H4 (cell line): ENCODE data around the gene RPS14. TPM values are rescaled to one million over a fixed set of nuclear protein-coding genes. Genes with fewer than 3 reads are reported as not detected.

Experiments
- DNase-seq: peaks from one replicate; pipeline ENCODE4 v3.0.0-alpha.2; 2015; ENCODE audit warnings: low spot score
- total RNA-seq: library from RNA; depleted of rRNA; stranded (reverse); fragments of >200 nt; shearing (Covaris generic); gene quantifications from 2 replicates; pipeline ENCODE4 v1.2.3, GENCODE V29; 2014; rRNA removed

RPS14 gene
- 2,476 and 2,863 TPM in 2 replicates for total RNA-seq

- peak; percentile 90 for DNase-seq
Measured at GRCh38 chr5:150449517-150450339, at the start of gene RPS14. TSS of gene RPS14 (minus strand) at chr5:150449739. CDS start at chr5:150447733, 2,006 bp downstream.

DNA sequence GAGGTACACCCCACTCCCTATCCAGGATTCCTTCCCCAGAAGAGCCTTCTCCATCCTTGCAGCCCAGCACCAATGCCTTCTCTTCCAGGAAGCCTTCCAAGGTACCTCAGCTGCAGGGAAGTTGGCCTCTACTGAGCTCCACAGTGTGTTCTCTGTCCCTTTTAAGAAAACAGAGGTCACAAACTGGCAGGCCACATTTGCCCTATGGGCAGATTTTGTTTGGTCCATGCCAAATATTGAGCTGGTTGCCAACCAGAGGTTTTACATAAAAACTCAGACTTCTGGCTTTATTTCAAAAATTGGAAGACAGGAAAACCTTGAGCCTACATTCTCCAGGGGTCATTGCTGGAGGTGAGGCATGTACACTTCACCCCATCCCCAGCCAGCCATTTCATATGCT, 49.4 kb upstream of the RPS14 start:
- DNase-seq: no peak

GRCh38 chr5:150498501-150498900, 49.0 kb upstream of the RPS14 start:
- no peak for DNase-seq

DNA sequence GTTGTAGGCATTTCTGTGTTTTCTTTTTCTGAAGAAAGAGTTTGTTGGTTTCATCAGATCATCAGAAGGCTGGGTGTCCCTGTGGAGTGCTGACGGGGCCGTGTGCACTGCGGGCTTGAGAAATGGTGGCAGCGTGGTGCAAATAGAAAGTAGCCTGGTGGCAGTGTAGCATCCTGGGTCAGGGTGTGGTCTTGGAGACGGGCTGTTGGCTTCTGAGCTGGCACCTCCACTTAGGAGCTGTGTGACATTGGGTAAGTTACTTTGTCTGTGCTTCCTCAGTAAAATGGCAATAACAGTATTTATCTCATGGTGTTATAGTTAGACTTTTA, 48.4 kb upstream of the RPS14 start:
- no peak for DNase-seq

DNA sequence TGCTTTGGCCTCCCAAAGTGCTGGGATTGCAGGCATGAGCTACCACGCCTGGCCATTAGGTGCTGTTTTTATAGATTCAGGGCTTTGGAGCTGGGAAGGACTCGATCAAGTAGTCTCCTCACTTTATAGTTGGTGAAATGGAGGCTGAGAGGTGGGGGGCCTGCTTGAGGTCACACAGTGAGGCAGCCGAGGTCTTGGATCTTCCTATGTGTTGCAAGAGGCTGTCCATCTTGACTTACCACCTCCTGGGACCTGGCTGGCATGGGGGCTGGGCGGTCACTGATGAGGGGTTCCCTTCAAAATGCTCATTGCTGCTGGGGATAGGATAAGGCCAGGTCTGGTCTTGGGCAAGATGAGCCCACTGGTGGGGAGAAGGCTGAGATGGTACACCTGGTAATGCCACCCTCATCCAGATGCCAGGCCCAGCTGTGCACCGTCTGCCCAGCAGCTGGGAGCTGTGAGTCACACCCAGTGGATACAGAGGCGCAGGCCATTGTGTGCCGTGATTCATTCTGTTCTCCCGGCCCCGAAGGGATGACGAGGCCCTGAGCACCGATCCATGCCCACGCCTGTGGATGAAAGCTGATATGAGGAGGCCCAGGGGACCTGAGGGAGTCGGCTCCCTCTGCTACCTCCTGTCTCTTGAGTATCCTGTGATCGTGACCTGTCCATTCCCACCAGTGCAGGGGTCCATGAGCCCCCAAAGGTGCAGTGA, 47.9 kb upstream of the RPS14 start:
- peak; percentile 95 for DNase-seq

DNA sequence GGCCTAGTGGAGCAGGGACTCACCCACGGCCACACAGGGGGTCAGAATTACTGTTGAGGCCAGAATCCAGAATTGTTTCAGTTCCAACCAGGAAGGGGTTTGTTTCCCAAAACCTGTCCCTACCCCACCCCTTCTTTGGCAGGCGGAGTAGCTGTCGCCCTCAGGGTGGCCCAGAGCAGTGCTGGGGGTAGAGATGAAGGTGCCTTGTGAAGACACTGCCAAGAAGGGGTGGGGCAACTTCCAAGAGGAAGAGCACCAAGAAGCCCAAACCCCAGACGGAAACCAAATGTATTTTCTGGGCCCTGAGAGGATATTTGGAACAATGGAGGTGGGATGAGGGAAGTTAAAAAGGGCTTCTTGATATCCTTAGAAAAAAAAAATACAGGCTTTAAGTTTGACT, 47.0 kb upstream of the RPS14 start:
- no peak for DNase-seq

GRCh38 chr5:150496098-150496497, 46.6 kb upstream of the RPS14 start:
- DNase-seq: no peak

GRCh38 chr5:150492621-150493020, 43.1 kb upstream of the RPS14 start:
- no peak for DNase-seq

- DNase-seq: no peak
Measured at GRCh38 chr5:150491876-150492275, 42.3 kb upstream of the RPS14 start.

DNA sequence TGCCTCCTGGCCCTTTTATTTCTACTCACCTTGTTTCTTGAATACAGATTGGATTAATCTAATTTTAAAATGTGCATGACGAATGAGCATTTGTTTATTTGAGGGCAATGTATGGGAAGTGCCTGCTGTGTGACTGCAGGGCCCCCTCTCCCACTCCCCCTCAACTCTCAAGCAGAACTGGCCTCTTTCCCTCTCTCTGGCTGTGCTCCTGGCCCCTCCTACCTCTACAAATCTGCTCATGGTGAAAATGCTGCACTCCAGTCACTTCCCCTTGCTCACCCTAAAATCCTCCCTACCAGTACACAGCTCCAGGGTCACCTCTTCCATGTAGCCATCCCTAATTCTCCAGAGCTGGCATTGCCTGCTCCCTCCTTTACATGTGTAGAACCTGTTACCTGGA, 41.2 kb upstream of the RPS14 start:
- DNase-seq: no peak

- DNase-seq: no peak
Measured at GRCh38 chr5:150490296-150490669, 40.7 kb upstream of the RPS14 start.

- no peak for DNase-seq
Measured at GRCh38 chr5:150489360-150490295, 40.1 kb upstream of the RPS14 start.

DNA sequence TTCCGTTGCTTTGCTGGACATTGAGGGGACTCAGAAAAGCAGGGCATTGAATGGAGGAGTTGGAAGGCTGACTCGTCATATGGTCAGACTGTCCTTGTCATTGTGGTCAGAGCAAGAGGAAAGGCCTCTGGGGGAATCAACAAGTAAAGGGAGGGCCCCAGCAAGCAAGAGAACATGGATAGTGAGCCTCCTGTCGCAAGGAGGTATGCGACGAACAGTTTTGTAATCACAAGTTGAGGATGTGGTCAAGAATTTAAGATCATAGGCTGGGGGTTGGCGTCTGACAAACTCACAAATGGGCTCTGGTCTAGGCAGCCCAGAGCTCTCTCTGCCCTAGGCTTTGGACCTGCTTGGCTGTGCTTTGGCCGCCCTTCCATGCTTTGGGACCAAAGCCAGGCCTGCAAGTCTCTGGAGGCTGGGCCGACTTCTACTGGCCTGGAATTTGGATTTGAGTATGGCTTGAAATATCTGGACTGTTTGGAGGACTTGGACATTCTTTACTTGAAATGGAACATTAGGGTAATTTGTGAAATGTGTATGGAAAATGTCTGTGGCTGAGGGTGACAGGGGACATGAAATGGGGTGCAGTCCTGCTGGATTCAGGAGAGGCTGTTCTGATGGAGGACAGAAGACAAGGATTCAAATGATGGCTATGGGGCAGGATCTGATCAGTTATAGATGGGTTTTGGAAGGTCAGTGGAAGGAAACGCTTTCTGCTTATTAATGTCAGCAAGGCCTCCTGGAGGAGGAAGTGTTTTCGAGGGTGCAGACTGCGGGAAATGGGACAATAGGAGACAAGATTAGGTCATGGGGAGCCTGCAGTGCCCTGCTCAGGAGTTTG, 39.2 kb upstream of the RPS14 start:
- peak; percentile 73 for DNase-seq

DNA sequence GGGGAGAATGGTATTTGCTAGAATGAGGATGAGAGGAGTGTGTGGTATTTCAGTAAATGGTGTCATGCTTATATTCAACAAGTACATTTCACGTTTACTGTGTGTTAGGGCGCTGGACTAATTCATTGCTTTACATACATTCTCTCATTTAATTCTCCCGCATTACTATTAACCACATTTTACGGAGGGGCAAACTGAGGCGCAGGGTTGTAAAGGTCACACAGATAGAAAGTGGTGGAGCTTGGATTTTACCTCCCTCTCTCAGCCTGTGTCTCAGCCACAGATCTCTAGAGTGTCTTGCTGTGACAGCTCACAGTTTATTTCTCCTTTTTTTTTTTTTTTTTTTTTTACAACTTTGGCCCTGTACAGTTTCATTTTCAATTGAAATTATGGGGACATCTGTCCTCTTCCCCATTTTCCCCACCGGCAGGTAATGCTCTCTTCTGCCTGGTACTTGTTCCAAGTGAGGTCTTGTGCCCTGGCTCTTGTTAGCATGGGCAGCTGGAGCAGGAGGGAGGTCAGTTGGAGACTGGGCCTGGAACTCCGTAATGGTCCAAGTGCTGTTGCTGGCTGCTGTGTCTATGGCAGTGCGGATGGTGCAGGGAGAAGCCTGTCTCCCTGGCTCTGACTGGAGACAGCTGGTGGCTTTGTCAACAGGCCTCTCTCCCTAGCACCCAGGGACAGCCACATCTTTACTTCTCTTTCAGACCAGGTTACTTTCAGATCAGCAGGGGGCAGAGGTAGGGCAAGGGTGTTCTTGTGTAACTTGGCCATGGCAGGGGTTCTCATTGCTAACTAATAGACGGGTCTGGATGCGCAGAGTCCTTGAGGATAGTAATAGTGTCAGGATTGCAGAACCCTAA, 37.9 kb upstream of the RPS14 start:
- peak; percentile 48 for DNase-seq

GRCh38 chr5:150486402-150487198, 37.1 kb upstream of the RPS14 start:
- DNase-seq: no peak

DNA sequence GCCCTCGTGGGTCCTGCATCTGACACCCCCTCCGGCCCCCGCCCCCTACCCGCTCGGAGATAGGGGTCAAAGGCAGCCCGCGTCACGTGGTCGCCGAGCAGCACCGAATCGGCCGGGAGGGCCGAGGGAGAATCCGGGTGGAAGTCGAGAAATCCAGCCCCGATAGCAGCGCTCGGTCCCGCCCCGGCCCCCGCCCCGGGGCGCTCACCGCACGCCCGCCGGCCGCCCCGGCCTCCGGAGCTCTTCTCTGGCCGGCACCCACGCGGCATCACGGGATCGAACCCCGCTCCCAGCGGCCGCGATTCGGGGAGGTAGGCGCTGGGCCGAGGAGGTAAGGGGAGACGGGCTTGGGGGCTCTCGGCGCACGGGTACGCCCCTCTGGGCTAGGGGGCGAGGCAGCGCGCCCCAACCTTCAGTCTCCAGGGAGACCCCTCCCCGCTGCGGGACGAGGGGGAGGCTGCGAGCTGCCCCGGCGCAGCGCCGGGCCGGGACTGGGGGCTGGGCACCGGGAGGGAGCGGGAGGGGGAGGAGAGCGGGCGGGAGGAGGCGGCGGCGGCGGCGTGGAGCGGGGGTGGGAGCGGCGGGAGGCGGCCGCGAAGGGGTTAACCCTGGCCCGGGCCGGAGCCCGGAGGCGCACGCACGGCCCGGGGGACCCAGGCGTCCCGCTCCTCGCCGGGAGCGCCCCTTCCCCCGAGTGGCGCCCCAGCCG, 36.3 kb upstream of the RPS14 start:
- DNase-seq: no peak

- DNase-seq: no peak
Measured at GRCh38 chr5:150484964-150485692, 35.6 kb upstream of the RPS14 start.

DNA sequence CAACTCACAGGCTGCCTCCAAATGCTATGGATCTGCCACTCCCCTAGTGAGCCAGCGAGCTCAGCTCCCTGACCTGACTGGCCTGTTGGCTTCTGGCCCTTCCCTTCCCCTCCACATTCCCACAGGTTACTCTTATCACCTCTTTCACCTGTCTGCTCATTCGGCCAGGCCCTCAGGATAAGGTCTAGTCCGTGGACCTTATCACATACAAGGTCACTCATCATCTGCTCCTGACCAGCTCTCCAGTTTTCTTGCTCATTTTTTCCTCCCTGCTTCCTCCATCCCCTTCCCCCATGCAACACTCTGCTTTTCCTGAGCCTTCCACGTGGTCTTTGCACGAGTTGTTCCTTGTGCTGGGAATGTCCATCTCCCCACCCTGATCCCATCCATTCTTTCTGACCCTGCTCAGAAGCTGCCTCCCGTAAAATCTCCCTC, 32.5 kb upstream of the RPS14 start:
- DNase-seq: no peak
